NCI-H345 treated with DMSO at 0.1 percent for 48 hours (cell line): Measurements from ENCODE around the gene PROS1.
"Not testable (repeated sequence)": the region's sequence is repeated elsewhere in the genome, so short reads cannot be mapped to it uniquely, and the experiment has no call there.

Experiments used
- DNase-seq: peaks from one replicate; lab custom pipeline; 2025; ENCODE audit not compliant: unreplicated experiment; lab: John Stamatoyannopoulos, UW

The PROS1 gene

GRCh38 chr3:93969997-93970396 lies 3.7 kb downstream of the PROS1 start:
- DNase-seq: no peak

DNA sequence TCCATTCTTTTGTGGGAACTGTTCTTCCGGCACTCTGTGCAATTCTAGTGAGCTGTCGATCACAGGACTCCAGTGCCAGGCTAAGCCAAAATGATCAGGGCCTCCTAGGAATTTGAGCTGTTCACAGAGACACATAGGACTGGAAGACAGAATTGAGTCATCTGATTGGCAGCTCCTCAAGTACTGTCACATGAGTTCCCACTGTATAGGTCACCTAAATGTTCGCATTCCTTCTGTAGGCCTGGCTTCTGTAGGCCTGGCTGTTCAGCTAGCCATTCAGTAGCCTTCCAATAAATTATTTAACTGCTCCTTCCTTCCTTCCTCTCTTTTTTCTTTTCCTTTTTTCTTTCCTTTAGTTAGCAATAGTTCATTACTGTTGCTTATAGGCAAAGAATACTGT lies 4.3 kb downstream of the PROS1 start:
- DNase-seq: no peak

DNA sequence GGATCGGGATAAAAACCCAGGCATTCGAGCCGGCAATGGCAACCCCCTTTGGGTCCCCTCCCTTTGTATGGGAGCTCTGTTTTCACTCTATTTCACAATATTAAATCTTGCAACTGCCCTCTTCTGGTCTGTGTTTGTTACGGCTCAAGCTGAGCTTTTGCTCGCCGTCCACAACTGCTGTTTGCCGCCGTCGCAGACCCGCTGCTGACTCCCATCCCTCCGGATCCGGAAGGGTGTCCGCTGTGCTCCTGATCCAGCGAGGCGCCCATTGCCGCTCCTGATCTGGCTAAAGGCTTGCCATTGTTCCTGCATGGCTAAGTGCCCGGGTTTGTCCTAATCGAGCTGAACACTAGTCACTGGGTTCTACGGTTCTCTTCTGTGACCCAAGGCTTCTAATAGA lies 8.6 kb downstream of the PROS1 start:
- DNase-seq: not testable (repeated sequence)

- no peak for DNase-seq
Observed at GRCh38 chr3:93962798-93963197, 10.9 kb downstream of the PROS1 start.

DNA sequence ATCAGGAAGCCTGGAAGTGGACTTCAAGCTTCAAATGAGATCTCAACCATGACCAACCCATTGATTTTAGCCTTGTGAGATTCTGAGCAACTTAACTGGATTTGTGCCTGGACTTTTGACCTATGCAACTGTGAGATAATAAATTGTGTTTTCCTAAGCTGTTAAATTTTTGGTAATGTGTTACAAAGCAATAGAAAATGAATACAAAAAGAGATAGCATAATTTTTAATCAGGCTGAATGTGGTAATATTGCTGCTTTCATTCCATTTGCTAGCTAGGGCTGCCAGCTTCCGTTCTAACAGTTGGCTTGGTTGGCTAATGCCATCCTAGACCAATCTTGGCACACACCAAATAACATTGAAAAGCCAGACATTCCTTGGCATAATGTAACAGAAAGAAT lies 12.2 kb downstream of the PROS1 start:
- DNase-seq: no peak

DNA sequence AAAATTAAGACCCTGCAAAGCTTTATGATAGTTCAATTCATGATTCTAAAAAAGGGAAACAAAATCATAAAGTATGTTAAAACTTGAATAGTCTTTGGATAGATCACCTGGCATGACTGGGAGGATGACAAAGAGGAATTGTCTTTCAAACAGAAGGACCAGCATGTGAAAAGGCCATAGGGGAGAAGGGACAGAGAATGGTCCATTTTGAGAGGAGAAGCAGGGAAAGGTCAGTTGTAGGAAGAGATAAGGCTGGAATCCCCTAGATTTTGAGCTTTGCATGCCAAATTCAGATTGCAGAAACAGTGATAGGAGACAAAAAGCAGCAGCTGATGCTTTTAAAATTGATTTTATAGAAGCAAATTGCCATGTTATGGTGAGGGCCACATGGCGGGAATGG lies 12.7 kb downstream of the PROS1 start:
- no peak for DNase-seq

DNA sequence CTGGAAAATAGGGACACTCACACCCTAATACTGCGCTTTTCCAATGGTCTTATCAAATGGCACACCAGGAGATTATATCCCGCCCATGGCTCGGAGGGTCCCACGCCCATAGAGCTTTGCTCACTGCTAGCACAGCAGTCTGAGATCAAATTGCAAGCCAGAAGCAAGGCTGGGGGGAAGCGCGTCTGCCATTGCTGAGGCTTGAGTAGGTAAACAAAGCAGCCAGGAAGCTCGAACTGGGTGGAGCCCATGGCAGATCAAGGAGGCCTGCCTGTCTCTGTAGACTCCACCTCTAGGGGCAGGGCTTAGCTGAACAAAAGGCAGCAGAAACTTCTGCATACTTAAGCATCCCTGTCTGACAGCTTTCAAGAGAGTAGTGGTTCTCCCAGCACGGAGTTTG lies 23.7 kb downstream of the PROS1 start:
- DNase-seq: not testable (repeated sequence)

DNA sequence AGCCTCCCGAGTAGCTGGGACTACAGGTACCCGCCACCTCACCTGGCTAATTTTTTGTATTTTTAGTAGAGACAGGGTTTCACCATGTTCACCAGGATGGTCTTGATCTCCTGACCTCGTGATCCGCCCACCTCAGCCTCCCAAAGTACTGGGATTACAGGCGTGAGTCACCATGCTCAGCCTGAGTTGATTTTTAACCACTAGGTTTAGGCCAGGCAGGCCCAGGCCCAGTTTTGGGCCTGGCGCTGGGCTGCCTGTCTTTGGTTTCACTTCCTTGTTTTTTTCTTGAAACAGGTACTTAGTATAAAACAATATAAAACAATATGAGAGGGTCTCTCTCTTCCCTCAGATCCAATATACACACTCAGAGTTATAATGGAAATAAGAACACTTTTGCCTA lies 36.2 kb downstream of the PROS1 start:
- not testable (repeated sequence) for DNase-seq

- no peak for DNase-seq
Observed at GRCh38 chr3:93936549-93936948, 37.1 kb downstream of the PROS1 start.

GRCh38 chr3:93934366-93935046 lies 39.2 kb downstream of the PROS1 start:
- DNase-seq: no peak

DNA sequence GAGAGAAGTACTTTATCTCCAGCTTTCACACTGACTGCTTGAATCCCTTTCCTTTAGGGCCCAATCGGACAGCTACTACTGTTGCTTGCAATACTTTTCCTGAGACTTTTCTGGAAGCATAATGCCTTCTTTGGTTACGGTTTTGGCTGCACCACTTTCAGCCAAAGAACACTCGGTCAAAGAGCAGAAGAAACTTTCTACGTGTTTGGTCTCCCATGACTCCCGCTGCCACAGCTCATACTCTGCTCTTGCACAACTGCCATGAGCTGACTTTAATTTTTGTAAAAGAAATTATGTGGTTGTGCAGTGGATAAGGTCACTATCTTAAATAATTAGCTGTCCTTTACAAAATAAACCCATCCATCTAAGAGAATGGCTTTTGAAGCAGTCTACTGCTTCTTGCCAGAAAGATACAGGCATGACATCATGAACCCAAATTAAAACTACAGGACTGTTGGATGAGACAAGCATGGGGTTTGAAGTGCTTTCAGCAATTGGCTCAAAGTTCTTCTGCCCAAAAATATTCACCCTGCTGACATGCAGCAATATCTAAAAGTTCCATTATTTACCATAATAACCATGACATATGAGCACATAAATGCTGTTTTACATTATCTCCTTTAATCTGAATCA lies 42.0 kb downstream of the PROS1 start:
- DNase-seq: no peak

- no peak for DNase-seq
Observed at GRCh38 chr3:93930041-93930440, 43.7 kb downstream of the PROS1 start.

DNA sequence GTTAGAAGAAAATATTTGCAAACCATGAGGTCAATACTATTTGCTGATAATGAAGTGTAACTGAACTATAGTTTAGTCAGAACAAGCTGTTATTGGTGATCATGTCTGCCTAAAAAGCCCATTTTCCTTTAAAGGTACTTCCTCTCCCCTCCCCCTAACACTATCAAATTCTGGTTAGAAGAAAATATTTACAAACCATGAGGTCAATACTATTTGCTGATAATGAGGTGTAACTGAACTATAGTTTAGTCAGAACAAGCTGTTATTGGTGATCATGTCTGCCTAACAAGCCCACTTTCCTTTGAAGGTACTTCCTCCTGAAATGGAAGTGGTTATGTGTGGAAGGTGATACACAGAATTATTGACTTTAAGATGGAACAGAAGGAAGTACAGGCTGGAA lies 46.9 kb downstream of the PROS1 start:
- no peak for DNase-seq

DNA sequence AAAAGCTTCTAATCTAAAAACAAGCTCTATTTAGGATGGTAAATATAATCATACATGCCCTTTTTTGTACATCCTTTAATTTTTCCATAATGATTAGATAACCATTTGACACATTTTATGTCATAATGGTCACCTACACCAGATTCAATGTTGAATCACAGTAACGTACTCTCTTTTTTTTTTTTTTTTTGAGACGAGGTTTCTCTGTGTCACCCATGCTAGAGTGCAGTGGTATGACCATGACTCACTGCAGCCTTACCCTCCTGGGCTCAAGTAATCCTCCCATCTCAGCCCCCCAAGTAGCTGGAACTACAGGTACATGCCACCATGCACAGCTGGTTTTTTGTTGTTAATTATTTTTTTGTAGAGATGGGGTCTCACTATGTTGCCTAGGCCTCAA lies 49.2 kb downstream of the PROS1 start:
- no peak for DNase-seq

DNA sequence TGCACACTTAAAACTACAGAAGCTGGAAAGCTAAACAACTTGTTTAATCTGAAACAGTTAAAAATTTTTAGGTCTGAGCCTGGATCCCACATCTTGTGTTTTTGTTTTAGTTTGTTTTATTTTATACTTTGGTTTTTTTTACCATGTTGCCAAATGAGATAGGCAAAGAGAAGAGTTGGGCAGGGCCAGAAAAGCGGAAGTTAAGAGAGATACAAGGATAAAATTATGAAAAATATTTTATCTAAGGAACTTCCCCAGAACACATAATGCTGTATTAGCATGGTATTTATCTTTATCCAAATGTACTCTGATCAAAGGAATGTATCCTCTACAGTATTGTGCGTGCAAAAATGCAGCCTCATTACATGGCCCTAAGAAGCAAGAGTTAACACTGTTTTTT lies 50.7 kb downstream of the PROS1 start:
- no peak for DNase-seq

DNA sequence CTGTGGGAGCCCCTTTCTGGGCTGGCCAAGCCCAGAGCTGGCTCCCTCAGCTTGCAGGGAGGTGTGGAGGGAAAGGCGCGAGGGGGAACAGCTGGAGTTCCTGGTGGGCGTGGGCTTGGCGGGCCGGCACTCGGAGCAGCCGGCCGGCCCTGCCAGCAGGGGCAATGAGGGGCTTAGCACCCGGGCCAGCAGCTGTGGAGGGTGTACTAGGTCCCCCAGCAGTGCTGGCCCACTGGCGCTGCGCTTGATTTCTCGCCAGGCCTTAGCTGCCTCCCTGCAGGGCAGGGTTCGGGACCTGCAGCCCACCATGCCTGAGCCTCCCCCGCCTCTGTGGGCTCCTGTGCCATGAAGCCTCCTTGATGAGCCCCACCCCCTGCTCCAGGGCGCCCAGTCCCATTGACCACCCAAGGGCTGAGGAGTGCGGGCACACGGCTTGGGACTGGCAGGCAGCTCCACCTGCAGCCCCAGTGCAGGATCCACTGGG lies 56.1 kb downstream of the PROS1 start:
- not testable (repeated sequence) for DNase-seq

GRCh38 chr3:93913623-93914022 lies 60.1 kb downstream of the PROS1 start:
- not testable (repeated sequence) for DNase-seq

GRCh38 chr3:93911206-93911605 lies 62.5 kb downstream of the PROS1 start:
- no peak for DNase-seq

DNA sequence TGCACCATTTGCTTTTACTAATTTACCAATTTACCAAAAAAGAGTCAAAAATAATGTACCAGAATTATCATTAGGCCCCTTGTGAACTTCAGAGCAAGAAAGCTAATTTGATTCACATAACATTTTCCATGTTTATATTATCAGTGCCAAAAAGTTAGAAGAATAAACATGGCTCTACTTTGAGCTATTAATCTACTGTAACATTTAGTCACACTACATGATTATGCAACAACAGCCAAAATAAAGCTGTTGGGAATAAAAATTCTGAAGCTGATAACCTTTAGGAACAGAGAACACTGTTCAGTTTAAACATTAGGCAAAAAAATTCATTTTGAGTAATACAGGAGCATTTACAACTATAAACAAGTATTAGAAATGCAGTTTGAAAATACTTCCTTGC lies 63.6 kb downstream of the PROS1 start:
- DNase-seq: no peak

DNA sequence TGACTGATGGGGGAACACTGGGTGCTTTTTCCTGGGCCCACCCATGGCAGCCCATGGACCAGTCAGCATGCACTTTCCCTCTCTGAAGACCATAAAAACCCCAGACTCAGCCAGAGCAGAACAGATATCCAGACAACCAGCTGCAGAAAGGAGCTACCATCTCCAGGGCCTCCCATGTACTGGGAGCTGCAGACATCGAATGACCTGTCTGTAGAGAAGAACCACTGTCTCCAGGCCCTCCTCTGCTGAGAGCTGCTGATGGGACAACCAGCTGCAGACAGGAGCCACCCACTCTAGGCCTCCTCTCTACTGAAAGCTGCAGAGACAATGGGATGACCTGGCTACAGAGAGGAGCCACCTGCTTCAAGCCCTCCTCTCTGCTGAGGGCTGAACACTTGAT lies 66.6 kb downstream of the PROS1 start:
- DNase-seq: no peak

GRCh38 chr3:93906245-93906644 lies 67.5 kb downstream of the PROS1 start:
- DNase-seq: no peak

DNA sequence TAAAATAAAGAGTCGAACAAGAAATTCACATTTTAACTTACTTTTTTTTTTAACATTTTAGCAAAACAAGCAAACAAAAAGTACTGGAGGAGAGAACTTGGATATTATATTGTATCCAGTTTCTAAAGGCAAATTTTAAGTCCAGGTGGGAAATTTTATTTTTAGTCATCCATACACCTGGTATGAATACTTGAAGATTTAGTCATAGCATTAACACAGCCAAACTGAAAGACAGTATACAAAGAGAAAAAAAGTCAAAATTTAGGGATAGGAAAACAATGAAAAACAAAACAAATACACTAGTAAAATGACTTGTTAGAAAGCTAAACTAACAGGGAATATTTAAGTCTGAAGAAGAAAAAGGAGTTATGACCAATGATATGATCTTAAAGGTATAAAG lies 69.1 kb downstream of the PROS1 start:
- no peak for DNase-seq
